ENCODE results near the gene NCK2.

- TF ChIP-seq CTCF (conservative IDR thresholded peaks at IDR 0.05 in 1 of 2, IDR thresholded peaks at IDR 0.05 in 1 of 2; ENCODE audit: extremely low read depth in 1 of 2, insufficient read depth in 1 of 2, low read depth in 1 of 2, low read length in 2 of 2) (no peak), EZH2 (IDR thresholded peaks at IDR 0.05; ENCODE audit: borderline replicate concordance, low read length) (no peak)
Observed at GRCh38 chr2:105796131-105796638, 51.5 kb downstream of the NCK2 start.
